ENCODE measurements around the gene UTP20.
"Not testable (repeated sequence)": the region's sequence is repeated elsewhere in the genome, so short reads cannot be mapped to it uniquely, and the experiment has no call there.

The UTP20 gene

GRCh38 chr12:101327546-101327945 is 47.6 kb downstream of the UTP20 start:
- no peak for DNase-seq

- no peak for DNase-seq
These were observed 49.0 kb downstream of the UTP20 start for GRCh38 chr12:101328917-101329316.

- DNase-seq = no peak
These were observed 50.7 kb downstream of the UTP20 start for GRCh38 chr12:101330631-101331030.

GRCh38 chr12:101336437-101336836 is 56.5 kb downstream of the UTP20 start:
- DNase-seq = no peak

- DNase-seq = no peak
These were observed 58.2 kb downstream of the UTP20 start for GRCh38 chr12:101338087-101338486.

- DNase-seq = no peak
These were observed 64.0 kb downstream of the UTP20 start for GRCh38 chr12:101343893-101344292.

GRCh38 chr12:101351682-101352081 is 71.8 kb downstream of the UTP20 start:
- no peak for DNase-seq

- no peak for DNase-seq
These were observed 76.9 kb downstream of the UTP20 start for GRCh38 chr12:101356794-101357193.

- no peak for DNase-seq
These were observed 81.5 kb downstream of the UTP20 start for GRCh38 chr12:101361455-101361854.

- no peak for DNase-seq
These were observed 88.1 kb downstream of the UTP20 start for GRCh38 chr12:101368016-101368415.

GRCh38 chr12:101372431-101372830 is 92.5 kb downstream of the UTP20 start:
- no peak for DNase-seq

- DNase-seq = peak; percentile 37
These were observed 95.7 kb downstream of the UTP20 start for GRCh38 chr12:101375573-101375972.

- no peak for DNase-seq
These were observed 99.2 kb downstream of the UTP20 start for GRCh38 chr12:101379149-101379548.

- not testable (repeated sequence) for DNase-seq
These were observed 111.3 kb downstream of the UTP20 start for GRCh38 chr12:101391181-101391580.

GRCh38 chr12:101407049-101407435 is 127.1 kb downstream of the UTP20 start:
- no peak for DNase-seq

- DNase-seq = peak; percentile 77
These were observed 127.8 kb downstream of the UTP20 start, which contains the start of gene ARL1 for GRCh38 chr12:101407436-101408345. ARL1 (minus strand) TSS chr12:101407772; CDS start chr12:101407645, 127 bp downstream.

- not testable (repeated sequence) for DNase-seq
These were observed 130.3 kb downstream of the UTP20 start for GRCh38 chr12:101410169-101410568.

- peak; percentile 56 for DNase-seq
These were observed 134.7 kb downstream of the UTP20 start for GRCh38 chr12:101414533-101415119.

GRCh38 chr12:101415228-101415627 is 135.3 kb downstream of the UTP20 start:
- DNase-seq = no peak

GRCh38 chr12:101422066-101422465 is 142.2 kb downstream of the UTP20 start:
- not testable (repeated sequence) for DNase-seq

- no peak for DNase-seq
These were observed 144.7 kb downstream of the UTP20 start for GRCh38 chr12:101424620-101425019.

- DNase-seq = no peak
These were observed 150.6 kb downstream of the UTP20 start for GRCh38 chr12:101430456-101430855.

- no peak for DNase-seq
These were observed 156.2 kb downstream of the UTP20 start for GRCh38 chr12:101436136-101436535.

Data from activated CD4-positive, alpha-beta T cell treated with anti-CD3 and anti-CD28 coated beads, Interleukin-2, amount 50 U/mL, for 16 hours (primary cell).